Medulla oblongata (tissue), 1 donor: ENCODE results near the gene DNTTIP2.
"Not testable (repeated sequence)": the region's sequence is repeated elsewhere in the genome, so short reads cannot be mapped to it uniquely, and the experiment has no call there.

Experiments
- DNase-seq: peaks from one replicate; pipeline ENCODE4 v3.0.0-alpha.2; 2015; ENCODE audit errors: extremely low spot score

Gene DNTTIP2

GRCh38 chr1:93840956-93841482, 38.0 kb downstream of the DNTTIP2 start:
- DNase-seq, result no peak

GRCh38 chr1:93839753-93840152, 39.3 kb downstream of the DNTTIP2 start:
- no peak for DNase-seq

- DNase-seq, result no peak
Measured at GRCh38 chr1:93839307-93839706, 39.7 kb downstream of the DNTTIP2 start.

GRCh38 chr1:93837961-93838360, 41.0 kb downstream of the DNTTIP2 start:
- DNase-seq, result no peak

- not testable (repeated sequence) for DNase-seq
Measured at GRCh38 chr1:93833293-93833692, 45.7 kb downstream of the DNTTIP2 start.

- DNase-seq, result no peak
Measured at GRCh38 chr1:93829061-93829460, 49.9 kb downstream of the DNTTIP2 start.

GRCh38 chr1:93828367-93828755, 50.6 kb downstream of the DNTTIP2 start:
- no peak for DNase-seq

- no peak for DNase-seq
Measured at GRCh38 chr1:93827633-93828366, 51.2 kb downstream of the DNTTIP2 start.

- no peak for DNase-seq
Measured at GRCh38 chr1:93827128-93827527, 51.9 kb downstream of the DNTTIP2 start.

GRCh38 chr1:93824834-93825233, 54.2 kb downstream of the DNTTIP2 start:
- no peak for DNase-seq

- no peak for DNase-seq
Measured at GRCh38 chr1:93822730-93823425, 56.1 kb downstream of the DNTTIP2 start.

GRCh38 chr1:93821423-93822144, 57.4 kb downstream of the DNTTIP2 start:
- DNase-seq, result no peak

GRCh38 chr1:93820554-93821422, 58.2 kb downstream of the DNTTIP2 start:
- no peak for DNase-seq

GRCh38 chr1:93818570-93818959, 60.4 kb downstream of the DNTTIP2 start:
- DNase-seq, result no peak

GRCh38 chr1:93817819-93818569, 61.0 kb downstream of the DNTTIP2 start:
- no peak for DNase-seq

GRCh38 chr1:93816970-93817678, 61.9 kb downstream of the DNTTIP2 start:
- DNase-seq, result peak; percentile 75
